NCI-H1694 treated with DMSO at 0.1 percent for 48 hours (cell line): ENCODE results near the gene ZNF329.
"Not testable (repeated sequence)": the region's sequence is repeated elsewhere in the genome, so short reads cannot be mapped to it uniquely, and the experiment has no call there.

Source experiments
- DNase-seq: peaks from one replicate; lab custom pipeline; 2025; lab: John Stamatoyannopoulos, UW

The ZNF329 gene

DNA sequence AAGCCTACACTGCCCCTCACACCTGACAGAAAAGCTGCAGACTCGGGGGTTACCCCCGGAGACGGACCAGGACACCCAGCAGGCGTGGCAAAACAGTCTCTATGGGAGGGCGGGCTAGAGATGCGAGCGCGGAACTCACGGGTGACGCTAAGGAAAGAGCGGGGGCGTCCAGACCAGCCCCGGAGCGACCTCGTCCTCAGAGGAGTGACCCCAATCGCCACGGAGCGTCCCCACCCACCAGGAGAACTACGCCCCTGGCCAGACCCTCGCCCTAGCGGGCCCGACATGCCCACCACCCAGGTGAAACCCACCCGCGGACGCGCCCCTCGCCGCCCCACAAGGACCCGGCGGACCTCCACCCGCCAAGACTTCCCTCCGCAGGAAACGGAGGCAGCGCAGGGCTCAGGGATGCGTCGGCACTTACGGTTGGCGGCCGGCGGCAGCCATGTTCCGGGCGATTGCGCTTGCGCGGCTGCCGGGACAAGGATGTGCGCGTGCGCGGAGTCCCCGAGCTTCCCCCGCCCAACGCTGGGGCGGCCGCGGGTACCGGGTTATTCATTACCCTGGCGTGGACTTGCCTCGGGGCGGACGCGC is at the start of gene ZNF329:
Gene ZNF329 (minus strand): TSS at position 462 of the 594 bp plus-strand sequence. CDS start 21,286 bp downstream, outside the sequence.
- DNase-seq, result peak; percentile 25

- no peak for DNase-seq
Observed at GRCh38 chr19:58196901-58197616, 46.5 kb upstream of the ZNF329 start.

DNA sequence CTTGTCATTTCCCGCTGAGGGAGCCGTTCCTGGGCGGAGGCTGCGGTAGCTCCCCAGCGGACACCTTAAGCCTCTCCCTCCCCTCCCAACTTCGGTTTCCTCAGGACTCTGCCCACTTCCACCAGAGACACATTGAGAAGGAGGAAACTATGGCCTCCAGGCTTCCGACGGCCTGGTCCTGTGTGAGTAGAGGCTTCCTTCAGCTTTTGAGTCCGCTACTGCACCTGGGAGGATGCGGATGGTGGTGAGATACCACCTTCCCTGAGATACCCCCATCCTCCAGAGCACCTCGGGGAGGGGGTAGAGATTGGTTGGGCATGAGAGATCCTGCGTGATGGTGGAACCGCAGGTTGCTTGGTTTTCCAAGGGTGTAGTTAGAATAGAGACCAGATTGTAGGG is 33.2 kb upstream of the ZNF329 start:
- no peak for DNase-seq

DNA sequence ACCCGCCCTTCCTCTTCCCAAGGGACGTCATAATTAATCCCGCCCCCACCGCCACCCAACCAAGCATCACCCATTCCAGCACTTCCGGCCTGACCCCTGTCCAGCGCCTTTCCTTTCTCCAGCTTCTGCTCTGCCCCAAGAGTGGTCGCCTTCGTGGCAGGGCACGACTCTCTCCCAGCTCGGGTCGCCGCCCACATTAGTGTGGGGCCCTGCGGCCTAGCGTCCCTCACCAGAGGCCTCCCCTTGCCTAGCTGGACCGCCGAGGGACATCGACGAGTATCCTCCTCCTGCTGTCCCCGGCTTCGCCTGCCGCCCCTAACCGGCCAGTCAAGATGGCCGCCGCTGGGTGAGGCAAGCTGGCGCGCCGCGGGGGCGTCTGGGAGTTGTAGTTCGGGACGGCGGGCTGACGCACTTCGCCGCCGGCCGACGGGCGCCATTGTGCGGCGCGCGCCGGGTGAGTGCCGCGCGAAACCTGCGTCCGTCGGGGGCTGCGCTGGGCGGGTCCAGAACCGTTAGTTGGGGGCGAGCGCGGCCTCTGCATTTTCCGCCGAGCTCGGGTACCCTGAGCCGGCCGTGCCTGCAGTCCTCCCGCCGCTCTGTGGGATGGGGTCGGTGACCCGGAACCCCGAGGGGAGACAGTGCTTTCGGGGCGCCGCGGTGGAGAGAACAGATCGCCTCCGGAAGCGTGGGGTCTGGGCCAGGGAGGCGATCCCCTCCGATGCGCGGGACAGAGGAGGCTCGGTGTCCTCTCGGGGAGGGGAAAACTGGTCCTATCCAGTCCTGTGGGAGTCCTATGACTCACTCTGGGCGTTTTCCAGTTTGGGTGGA is 32.6 kb upstream of the ZNF329 start, which contains the start of gene ZNF274:
Gene ZNF274 (plus strand): TSS at position 73 of the 828 bp plus-strand sequence. CDS start 905 bp downstream, outside the sequence.
- DNase-seq, result peak; percentile 80

DNA sequence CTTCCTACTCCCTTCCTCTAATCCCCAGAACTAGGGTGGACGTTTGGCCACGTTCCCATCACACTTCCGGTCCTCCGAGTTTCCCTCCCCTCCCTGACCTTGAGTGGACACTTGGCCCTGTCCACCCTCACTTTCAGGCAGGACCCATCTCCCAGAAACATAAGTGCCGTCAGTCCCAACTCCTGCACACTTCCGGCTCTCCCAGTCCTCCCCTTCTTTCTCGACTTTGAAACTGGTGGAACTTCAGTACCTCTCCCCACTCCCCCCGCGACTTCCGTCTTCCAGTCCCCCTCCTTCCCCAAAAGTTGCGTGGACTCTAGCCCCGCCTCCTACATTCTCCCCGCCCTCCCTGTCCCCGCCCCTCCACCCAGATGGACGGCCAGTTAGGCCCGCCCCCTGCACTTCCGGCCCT is 32.0 kb upstream of the ZNF329 start:
- DNase-seq, result no peak

- peak; percentile 12 for DNase-seq
Observed at GRCh38 chr19:58181902-58182576, 31.4 kb upstream of the ZNF329 start.

DNA sequence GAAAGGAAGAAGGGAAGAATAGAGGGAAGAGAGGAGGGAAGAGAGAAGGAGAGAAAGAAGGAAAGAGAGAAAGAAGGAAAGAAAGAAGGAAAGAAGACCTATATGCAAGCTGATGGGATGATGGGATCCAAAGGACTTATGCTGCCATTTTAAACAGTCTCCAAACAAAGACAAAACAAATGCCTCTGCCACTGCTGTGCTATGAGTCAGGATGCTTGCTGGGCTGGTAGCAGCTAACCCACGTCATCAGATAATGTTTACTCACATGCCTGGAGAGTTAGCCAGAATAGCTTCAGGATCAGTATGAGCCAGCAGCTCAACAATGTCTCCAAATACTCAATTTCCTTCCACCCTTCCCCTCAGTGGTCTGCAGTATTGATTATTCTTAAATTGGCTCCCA is 20.3 kb upstream of the ZNF329 start:
- no peak for DNase-seq

DNA sequence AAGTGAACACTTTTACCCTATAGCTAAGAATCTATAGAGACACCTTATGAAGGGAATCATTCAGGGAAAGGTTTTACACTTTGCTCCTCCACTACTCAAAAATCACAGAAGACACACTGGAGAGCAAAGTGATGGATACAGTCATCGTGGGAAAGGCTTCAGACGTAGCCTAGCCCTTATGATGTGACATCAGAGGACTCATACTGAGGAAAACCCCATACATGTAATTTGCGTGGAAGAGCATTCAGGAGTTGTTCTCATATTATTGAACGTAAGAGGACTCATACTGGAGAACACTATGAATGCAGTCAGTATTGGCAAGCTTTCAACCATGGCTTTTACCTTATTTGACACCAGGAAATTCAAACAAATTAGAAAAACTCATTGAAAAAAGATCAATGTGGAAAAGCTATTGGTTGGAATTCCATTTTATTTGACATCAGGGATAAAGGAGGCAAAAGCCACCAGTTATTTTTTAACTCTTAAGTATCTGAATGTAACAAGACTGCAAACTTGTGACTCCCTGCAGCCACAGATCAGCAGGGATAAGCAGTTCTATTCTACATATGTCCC is 16.2 kb upstream of the ZNF329 start:
- no peak for DNase-seq

GRCh38 chr19:58166268-58166667 is 15.7 kb upstream of the ZNF329 start:
- DNase-seq, result no peak

DNA sequence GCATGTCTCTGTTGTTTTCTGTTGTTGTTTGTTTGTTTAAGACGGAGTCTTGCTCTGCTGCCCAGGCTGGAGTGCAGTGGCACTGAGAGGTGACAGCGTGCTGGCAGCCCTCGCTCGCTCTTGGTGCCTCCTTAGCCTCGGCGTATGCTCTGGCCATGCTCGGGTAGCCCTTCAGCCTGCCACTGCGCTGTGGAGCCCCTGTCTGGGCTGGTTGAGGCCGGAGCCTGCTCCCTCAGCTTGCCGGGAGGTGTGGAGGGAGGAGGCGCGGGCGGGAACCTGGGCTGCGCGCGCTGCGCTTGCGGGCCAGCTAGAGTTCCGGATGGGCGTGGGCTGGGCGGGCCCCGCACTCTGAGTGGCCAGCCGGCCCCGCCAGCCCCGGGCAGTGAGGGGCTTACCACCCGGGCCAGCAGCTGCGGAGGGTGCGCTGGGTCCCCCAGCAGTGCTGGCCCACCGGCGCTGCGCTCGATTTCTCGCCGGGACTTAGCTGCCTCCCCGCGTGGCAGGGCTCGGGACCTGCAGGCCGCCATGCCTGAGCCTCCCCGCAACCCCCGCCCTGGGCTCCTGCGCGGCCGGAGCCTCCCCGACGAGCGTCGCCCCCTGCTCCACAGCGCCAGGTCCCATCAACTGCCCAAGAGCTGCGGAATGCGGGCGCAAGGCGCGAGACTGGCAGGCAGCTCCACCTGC is 6.6 kb upstream of the ZNF329 start:
- no peak for DNase-seq

DNA sequence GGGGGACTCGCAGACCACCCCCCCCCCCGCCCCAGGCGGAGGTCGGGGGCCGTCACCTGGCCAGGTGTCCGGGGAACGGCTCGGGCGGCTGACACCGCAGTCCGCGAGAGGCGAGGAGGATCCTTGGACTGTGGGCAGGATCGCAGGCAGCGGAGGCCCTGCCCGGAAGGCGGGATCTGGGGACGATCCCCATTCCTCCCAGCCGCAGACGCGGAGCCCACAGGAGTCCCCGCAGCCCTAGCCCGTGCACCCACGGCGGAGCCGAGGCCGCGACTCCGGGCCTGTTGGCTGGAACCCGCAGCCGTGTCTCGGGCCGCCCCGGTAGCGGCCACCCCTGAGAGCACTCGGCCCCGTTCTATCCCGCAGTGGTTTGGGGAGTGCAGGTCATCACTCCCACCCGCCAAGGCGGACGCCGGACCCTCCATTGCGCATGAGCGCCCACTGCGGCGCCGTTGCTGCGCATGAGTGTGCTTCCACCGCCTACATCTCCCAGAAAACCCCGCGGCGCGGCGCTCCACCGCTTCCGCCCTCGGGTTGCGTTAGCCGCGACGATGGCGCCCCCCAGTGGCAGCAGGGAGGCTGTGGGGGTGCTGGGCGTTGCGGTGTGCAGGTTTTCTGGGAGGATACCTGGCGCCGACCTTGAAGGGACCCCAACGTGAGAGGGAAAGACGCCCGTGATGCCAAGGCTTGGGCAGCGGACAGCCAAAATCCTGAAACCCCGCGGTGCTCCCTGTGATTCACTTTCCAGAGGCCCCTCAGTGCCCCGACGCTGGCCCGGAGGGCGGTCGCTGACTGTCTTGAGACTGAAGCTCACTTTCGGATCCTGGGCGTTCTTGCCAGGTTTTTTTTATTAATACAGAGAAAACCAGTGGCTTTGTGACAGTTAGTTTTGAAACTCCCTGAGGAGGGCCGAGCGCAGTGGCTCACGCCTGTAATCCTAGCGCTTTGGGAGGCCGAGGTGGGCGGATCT is 4.4 kb upstream of the ZNF329 start:
- peak; percentile 65 for DNase-seq

DNA sequence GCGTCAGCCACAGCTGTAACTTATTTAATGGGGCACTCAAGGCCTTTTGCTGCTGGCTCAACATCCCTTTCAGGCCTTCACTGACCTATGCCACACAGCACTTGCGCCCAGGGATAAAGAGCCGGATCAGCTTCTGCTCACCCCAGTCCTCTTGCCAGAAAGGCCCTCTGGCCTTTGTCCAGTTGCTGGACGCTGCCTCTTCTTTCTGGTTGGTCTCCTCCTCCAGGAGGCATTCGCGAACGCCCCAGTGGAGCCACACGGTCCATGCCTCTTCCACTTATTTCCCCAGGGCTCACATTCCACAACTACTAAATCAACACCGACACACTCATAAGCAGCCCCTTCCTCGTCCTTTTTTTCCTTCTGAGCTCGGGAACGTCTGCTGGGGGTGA is 3.7 kb upstream of the ZNF329 start:
- DNase-seq, result no peak

DNA sequence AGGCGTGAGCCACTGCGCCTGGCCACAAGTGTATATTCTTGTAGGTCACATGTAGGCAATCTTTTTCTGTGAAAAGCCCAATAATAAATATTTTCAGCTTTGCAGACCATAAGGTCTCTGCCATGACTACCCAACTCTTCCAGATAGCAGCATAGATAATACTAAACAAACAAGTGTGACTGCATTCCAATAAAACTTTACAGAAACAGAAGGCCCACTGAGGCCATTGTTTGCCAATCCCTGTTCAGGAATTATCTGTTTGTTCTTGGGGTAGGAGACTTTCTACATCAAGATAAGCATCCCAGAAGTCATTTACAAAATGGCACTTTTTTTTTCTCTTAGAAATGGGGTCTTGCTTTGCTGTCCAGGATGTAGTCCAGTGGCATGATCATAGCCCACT is 2.8 kb upstream of the ZNF329 start:
- DNase-seq, result no peak

- not testable (repeated sequence) for DNase-seq
Observed at GRCh38 chr19:58147475-58147874, 3.1 kb downstream of the ZNF329 start.

- no peak for DNase-seq
Observed at GRCh38 chr19:58145849-58146248, 4.7 kb downstream of the ZNF329 start.

DNA sequence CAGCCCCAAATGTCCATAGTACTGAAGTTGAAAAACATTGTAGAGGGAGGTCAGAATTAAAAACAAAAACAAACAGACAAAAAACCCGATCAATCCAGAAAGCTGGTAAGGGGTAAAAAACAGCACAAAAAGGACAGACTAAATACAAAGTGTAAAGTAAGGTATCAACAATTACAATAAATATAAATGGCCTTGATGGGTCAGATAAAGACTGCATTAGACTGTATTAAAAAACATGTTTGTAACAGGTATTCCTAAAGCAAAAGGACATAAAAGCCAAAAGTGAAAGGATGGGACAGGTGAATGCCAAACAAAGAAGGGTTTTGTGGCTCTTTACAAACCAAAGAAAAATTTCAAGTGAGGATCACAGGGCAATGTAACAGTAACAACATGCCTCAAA is 16.3 kb downstream of the ZNF329 start:
- no peak for DNase-seq

DNA sequence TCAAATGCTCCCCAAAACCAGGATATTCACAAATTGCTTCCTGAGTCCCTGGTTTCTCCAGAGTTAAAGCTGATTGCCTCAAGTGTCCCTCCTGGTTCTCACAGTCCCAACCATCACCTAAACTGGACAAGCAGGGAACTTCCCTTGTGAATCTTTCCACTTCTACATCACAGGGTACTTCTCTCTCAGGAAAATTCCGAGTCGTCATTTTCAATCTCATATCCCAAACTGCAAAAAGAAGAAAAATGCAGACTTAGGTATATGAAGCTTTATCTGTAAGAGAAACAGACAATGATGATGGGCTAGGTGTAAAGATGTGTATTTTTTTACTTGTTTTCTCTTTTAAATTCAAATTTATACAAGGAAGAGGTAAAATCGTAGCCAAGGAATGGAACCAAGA is 21.3 kb downstream of the ZNF329 start:
- DNase-seq, result no peak

DNA sequence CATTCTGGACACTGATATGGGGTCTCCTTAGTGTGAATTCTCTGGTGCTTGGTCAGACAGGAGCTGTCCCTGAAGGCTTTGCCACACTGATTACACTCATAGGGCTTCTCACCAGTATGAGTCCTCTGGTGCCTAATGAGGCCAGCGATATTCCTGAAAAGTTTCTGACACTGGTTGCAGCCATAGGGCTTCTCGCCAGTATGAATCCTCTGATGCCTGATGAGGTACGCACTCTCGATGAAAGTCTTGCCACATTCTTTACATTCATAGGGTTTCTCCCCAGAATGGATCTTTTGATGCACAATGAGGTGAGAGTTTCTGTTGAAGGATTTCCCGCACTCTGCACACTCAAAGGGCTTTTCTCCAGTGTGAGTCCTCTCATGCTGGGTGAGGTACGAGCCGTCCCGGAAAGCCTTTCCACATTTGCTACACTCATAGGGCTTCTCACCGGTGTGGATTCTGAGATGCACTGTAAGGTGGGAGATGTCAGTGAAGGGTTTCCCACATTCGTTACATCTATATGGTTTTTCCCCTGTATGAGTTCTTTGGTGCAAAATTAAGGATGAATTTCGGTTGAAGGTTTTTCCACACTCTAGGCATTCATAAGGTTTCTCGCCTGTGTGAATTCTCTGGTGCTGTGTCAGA is 22.4 kb downstream of the ZNF329 start:
- DNase-seq, result no peak

GRCh38 chr19:58123354-58123753 is 27.2 kb downstream of the ZNF329 start:
- no peak for DNase-seq
